NCI-H460 (cell line): ENCODE results near the gene B3GNT5. TPM values are rescaled to one million over a fixed set of nuclear protein-coding genes. Genes with fewer than 3 reads are reported as not detected.
A peak's percentile ranks its signal among the peaks of the same experiment; 100 is the strongest.

Experiments used
- DNase-seq: peaks from one replicate; pipeline ENCODE4 v3.0.0-alpha.2; 2016; ENCODE audit warnings: low read depth; ENCODE audit errors: extremely low read depth
- total RNA-seq: library from RNA; depleted of rRNA; stranded (reverse); fragments of >200 nt; shearing (Covaris generic); gene quantifications from 2 replicates; pipeline ENCODE4 v1.2.3, GENCODE V29; 2014

Gene B3GNT5
- total RNA-seq, 1 experiment from 2014 or later: 9.7 TPM

DNA sequence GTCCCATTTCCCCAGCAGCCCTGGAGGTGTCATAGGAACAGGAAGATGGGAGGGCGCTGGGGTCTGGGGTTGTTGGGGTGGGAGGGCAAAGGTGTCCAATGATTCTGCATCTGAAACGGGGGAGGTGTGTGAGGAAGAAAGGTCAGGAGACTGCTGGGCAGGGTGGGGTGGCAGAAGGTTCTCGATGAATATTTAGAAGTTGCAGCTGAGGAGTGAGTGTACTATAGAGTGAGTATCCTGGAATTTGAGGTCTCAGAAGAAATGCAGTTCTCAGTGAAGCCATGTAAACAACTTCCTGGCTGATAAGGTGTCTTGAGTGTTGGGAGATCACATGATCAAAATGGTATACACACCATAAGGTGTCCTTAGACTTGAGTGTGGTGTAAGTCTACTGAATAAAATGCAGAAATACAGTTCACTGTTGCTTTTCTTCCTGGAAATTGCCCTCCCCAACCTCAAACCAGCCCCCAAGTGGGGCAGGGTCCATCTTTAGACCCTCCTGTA, 9.9 kb downstream of the B3GNT5 start:
- DNase-seq: no peak

DNA sequence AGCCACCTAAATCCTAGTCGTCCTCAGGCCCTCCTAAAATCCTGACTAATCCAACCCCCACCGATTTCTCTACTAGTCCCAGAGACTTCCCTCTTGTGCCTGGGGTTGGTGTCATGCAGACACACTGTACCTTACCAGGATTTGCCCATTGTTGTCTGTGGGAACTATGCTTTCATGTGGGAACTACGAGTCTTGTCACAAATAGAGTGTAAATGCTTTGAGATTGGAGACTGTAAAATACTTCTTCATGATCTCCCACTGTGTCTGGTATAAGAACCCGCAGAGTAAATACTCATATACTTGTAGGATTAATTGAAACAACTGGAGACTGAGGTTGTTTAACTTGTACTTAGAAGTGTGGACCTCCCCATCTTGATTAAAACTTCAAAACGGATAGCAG, 11.2 kb downstream of the B3GNT5 start:
- no peak for DNase-seq

DNA sequence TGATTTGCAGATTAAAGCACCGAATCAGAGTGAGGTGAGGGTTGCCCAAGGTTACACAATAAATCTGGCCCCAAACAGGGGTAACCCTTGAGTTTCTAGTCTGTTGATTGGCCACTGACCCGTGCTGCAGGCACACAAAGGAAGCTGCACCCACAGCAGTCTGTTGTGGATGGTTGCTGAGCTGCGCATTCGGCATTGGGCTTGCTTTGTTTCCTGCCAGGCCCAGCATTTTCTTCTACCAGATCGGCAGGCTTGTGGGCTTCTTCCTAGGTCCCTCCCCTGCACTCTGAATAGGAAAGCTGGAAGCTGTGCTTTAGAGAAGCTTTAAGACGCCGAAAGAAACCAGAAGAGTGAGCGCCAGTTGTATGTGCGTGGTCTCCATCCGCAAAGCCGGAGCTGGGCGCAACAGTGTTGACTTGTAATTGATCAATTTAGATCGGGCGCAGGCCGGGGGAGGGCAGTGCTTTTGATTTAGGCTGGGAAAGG, 12.1 kb downstream of the B3GNT5 start:
- DNase-seq: no peak

DNA sequence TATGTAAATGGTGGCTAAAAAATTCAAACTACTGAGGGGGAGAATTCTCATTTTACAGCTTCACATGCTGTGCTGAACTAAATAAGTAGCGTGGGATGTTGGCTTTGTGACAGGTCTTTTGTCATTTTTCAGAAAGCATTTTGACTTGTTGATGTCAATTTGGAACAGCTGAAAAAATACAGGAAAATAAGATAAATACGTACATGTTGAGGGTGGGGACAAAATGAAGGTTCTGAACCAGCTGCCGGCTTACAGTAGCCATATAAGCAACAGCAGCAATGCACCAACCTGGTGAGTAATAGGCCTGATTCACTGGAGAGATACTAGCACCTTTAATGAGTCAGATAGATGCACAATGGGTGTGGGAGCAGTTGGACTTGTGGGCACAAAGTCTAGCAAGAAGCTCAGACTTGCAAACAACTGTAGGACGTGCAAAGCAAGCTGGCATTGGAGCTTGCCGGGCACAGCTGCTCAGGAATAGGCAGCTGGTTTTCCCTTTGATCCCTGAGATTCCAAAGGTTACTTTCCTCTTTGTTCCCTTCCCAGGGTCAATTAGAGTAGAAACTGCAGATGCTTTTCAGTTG, 12.9 kb downstream of the B3GNT5 start:
- DNase-seq: no peak

DNA sequence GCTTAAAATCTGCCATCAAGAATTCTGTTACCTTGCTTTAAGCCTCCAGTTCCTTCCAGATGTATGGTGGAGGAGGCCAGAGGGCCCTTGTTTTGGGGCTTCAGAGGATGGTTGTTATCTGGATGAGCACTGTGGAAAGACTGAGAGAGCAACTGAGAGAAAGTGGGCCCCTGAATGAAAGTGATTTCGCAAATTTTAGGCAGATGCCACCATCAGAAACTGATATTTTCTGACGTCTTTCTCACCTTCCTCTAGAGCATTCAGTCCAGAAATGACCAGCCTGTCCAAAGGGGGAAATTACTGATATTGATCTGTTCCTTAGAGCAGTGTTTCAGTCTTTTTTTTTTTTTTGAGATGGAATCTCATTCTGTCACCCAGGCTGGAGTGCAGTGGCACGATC, 13.4 kb downstream of the B3GNT5 start:
- DNase-seq: no peak

DNA sequence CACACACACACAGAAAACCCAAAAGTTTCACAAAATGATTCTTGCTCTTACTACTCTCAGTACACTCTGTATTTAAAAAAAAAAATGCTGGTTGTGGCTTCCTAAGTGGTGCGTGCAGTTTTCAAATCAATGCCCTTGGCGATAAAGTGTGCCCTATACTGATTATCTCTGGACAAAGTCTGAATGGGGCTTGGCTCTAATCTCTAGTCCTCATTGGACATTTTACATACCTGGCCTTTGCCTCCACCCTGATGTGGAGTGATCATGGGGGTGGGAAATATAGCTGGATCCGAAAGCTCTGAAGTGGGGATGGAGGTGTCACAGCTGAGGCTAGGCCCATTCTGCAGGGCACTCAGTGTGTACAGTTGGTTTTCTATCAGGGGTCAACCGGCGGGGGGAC, 14.1 kb downstream of the B3GNT5 start:
- DNase-seq: no peak

DNA sequence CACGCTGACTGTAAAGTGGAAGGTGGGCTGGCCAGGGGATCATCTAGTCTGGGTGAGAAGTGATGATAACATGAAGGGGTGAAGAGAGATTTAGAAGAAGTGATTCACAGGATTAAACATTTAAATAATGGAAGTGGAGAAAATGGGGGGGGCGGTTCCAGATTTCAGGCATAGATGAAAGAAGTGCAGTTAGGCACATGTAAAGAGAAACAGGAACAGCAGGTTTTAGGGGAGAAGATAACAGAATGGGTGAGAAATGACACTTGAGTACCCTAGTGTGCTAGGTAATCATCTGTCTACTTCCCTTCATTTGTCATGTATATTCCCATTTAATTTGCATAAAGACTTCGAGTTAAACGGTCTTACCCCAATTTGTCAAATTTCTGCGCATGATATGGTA, 15.3 kb downstream of the B3GNT5 start:
- no peak for DNase-seq

DNA sequence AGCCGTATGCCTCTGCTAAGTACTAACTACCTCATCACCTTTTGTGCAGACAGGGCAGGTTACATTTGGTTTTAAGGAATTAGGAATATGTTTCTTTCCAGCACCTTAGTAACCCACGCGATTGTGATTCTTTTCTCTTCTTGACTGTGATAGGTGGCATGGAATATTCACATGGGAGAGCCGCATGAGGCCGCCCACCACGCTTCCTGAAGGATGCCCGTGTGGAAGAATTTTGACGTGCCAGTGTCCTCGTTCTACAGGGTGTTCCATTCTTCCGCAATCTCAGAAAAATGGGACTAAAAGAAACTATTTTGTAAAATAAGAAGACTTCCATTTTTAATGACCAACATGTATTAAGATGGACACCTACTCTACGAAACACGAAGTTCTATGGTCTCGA, 16.3 kb downstream of the B3GNT5 start:
- no peak for DNase-seq

DNA sequence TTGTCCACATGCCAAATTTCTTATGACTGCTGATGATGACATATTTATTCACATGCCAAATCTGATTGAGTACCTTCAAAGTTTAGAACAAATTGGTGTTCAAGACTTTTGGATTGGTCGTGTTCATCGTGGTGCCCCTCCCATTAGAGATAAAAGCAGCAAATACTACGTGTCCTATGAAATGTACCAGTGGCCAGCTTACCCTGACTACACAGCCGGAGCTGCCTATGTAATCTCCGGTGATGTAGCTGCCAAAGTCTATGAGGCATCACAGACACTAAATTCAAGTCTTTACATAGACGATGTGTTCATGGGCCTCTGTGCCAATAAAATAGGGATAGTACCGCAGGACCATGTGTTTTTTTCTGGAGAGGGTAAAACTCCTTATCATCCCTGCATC, 17.3 kb downstream of the B3GNT5 start:
- no peak for DNase-seq

DNA sequence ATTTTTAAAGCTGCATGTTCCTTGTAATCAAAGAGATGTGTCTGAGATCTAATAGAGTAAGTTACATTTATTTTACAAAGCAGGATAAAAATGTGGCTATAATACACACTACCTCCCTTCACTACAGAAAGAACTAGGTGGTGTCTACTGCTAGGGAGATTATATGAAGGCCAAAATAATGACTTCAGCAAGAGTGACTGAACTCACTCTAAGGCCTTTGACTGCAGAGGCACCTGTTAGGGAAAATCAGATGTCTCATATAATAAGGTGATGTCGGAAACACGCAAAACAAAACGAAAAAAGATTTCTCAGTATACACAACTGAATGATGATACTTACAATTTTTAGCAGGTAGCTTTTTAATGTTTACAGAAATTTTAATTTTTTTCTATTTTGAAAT, 19.1 kb downstream of the B3GNT5 start:
- DNase-seq: no peak

DNA sequence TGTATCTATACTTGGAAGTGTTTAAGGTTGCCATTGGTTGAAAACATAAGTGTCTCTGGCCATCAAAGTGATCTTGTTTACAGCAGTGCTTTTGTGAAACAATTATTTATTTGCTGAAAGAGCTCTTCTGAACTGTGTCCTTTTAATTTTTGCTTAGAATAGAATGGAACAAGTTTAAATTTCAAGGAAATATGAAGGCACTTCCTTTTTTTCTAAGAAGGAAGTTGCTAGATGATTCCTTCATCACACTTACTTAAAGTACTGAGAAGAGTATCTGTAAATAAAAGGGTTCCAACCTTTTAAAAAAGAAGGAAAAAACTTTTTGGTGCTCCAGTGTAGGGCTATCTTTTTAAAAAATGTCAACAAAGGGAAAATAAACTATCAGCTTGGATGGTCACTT, 19.7 kb downstream of the B3GNT5 start:
- DNase-seq: no peak

DNA sequence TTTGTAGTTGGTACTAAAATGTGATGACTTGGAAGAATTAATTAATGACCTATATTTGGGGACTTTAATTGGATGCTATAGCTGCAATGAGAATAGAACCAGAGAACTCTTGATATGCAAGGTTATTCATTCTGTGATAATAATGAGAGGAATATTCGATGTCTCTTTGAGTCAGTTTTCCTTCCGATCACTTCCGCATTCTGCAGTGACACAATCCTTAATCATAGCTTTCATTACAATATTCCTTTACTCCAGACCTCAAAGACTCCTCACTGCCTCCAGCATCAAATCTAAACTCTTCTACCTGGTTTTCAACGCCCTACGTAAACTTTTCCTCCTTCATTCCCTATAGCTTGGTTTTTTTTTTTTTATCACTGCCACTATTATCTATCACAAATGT, 21.6 kb downstream of the B3GNT5 start:
- DNase-seq: no peak

DNA sequence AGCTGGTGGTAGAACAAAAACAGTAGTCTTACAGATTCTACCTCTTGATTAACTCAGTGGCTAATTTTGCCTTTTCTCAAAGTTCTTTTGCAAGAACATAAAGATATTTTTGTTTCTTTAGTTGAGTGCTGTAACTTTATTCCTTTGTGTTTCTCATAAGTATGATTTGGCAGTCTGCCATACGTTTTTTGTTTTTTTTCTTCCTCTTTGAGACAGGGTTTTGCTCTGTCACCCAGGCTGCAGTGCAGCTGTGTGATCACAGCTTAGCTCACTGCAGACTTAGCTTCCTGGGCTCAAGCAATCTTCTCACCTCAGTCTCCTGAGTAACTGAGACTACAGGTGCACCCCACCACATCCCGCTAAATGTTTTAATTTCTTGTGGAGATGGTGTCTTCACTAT, 22.4 kb downstream of the B3GNT5 start:
- no peak for DNase-seq

DNA sequence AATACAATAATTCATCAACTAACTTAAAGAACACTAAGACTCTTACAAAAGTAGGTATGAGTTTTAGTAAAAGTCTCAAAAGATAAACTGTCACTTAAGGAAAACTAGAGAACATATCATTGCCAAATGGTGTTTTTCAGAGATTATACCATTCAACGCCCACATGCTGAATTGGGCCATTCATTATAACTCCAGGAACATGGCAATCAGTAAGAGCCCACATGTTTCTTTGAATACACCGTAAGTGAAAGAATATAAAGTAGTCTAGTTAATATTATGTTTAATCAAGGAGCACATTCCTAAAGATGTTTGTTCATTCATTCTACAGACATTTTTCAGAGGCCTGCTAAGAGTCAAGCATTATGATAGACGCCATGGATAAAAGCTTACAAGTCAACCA, 22.9 kb downstream of the B3GNT5 start:
- DNase-seq: no peak

DNA sequence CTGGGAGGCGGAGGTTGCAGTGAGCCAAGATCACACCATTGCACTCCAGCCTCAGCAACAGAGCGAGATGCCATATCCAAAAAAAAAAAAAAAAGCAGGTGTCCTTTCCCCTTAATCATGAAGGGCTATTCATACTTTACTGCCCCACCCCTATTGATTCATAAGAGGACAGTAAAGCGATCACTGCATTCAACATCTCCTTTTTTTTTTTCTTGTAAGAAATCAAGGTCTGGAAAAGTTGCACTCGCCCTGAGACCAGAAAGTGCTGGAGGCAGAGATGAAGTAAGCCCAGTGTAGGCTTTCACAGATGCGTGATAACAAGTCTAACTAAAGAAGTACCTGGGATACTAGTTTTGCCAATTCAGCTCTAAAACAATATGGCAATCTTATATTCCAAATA, 24.2 kb downstream of the B3GNT5 start:
- DNase-seq: no peak

DNA sequence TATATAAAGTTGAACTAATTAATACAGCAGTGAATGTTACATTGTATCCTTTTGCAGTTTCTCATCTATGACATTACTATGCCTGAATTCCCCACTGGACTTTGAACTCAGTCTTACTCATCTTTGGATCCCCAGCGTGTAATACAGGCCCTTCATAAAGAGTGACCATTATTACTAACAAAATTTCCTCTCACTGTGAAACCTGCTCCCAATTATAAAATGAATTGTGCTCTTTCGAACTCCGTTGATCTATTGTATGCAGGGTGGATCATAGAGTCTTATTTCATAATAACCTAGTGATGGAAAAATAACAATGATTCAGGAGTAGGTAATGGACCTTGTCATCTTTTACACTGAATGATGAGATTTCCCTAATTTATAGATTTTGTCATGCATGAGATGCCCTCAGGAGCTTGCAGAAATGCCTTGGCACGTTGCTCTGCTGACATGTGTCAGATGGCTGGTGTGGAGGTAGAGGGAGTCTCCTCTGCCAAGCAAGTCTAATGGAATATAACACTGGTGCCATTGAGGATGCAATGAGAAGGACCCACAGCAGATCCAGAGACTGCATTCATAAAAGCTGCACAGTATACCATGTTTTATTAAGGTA, 25.5 kb downstream of the B3GNT5 start:
- no peak for DNase-seq

DNA sequence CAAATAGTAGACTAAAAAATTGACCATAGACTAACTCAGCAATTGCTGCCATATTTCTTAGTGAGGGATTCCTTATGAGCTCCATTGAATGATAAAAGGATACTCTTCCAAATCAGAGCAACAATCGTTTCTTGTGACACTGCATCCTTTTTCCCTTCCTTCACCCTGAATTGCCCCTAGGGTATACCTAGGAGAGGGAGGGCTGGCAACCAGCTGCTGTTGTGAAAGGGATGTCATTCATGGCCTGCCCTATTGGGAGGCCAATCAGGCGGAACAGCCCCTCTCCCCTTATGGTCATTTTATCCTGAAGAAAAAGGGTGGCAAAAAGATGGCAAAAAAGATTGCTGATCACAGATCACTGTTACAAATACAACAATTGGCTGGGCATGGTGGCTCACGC, 26.3 kb downstream of the B3GNT5 start:
- DNase-seq: no peak

DNA sequence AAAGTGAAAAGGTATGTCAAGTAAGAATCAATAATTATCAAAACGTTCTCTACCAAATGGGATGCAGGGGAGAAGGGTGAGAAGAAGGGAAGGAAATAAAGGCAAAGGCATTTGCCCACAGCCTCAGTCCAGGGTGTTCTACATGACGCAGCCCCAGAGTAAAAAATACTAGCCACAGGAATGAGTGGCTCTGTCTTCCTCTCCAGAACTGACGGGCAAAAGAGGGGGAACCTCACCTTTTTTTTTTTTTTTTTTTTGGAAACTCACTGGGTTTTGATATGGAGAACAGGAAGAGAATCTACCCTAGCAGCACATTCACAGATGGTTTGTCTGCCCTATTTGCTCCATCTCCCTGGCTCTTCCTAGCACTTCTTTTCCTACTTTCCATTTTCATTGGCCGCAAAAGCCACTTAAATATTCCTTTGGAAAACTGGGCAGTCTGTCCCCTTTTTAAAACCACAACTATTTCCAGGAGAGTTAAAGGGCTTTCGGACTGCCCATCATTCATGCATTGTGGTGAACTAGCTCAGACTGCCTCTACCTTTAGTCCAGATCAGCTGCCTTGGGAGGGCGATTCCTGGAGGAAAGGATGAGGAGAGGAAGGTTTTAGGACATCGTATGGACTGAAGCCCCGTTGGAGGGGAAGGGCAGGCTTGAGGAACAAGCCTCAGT, 28.2 kb downstream of the B3GNT5 start:
- no peak for DNase-seq

DNA sequence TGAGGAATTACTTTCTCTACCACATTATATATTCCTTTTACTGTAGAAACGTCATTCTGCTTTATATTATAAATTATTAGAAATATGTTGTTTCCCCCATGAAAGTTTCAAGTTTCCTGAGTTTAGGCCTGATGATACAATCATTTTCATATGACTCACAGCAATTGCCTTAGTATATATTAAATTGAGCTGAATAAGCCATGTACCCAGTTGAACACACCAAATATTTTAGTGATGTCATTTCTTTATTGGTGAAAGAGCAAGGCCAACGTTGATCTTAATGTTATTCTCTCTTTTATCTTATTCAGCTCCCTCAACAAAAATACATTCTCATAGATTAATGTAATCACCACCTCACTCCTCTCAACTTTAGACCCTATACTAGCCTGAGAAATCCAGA, 30.8 kb downstream of the B3GNT5 start:
- no peak for DNase-seq

DNA sequence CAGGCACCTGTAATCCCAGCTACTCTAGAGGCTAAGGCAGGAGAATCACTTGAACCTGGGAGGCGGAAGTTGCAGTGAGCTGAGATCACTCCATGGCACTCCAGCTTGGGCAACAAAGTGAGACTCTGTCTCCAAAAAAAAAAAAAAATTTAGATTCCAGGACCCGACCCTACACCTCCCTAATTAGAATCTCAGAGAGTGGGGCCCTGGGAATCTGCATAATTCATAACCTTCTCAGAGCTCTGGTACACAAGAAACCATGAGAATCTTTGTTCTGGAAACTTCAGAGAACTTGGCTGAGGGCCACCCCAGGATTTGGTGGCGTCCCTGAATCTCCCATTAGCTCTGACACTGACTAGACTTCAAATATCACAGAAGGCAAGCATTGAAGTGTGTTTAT, 31.5 kb downstream of the B3GNT5 start:
- no peak for DNase-seq

DNA sequence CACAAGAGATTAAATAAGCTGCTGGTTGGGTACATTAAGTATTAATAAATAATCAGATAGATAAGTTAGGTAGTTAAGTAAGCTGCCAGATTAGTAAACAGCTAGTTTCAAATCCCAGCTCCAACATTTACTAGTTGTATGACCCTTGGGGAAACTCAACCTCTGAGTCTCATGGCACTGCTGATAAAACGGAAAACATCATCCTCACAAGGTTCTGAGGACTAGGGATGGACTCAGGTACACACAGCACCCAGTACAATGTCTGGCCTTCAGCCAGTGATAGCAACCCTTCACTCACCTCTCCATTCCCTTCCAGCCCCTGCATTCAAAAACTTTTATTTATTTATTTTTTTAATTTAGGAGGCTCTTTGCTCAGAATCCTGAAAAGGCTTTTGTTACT, 32.3 kb downstream of the B3GNT5 start:
- no peak for DNase-seq

DNA sequence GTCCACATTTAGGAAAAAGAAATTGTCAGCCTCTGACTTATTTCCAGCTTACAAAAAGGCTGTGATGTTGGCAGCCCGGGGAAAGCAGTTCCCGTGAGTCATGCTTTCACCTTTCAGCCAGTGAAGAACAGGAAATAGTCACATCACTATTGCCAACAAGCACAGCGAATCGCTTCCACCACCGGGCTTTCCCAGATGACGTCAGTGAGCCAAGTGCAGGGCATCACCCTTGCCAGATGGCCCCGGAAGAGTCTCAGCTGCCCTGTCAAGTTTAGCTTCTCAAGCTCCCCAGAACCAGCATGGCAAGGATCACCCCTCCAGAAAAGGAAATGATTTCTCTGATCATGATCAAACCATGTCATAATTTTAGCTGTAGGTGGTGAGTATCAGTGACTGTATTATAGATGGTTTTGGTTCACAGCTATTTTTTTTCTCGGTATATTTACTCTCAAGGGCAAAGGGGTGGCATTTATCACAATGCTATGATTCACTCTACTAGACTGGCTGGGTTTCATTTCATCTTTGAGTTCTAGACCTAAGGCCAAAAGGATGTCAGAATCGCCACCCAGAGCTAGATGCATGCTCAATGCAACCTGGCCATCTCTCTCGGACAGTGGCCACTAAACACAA, 32.9 kb downstream of the B3GNT5 start:
- peak; percentile 92 for DNase-seq
